HG03095 (cell line): ENCODE data around the gene PADI3.
"Not testable (repeated sequence)": the region's sequence is repeated elsewhere in the genome, so short reads cannot be mapped to it uniquely, and the experiment has no call there.

Source experiments
- ATAC-seq: cut with Tn5 transposase; IDR thresholded peaks from one replicate; pipeline ENCODE4 v1.9.1; 2021; ENCODE audit warnings: moderate library complexity; ENCODE audit not compliant: unreplicated experiment

PADI3 gene

GRCh38 chr1:17241011-17241779 lies 7.7 kb upstream of the PADI3 start:
- not testable (repeated sequence) for ATAC-seq

- ATAC-seq = not testable (repeated sequence)
Observed at GRCh38 chr1:17241780-17242074, 7.2 kb upstream of the PADI3 start.

GRCh38 chr1:17243274-17243673 lies 5.6 kb upstream of the PADI3 start:
- ATAC-seq = no peak

GRCh38 chr1:17244821-17245740 lies 3.8 kb upstream of the PADI3 start:
- ATAC-seq = no peak

- no peak for ATAC-seq
Observed at GRCh38 chr1:17245816-17246325, 3.0 kb upstream of the PADI3 start.

- no peak for ATAC-seq
Observed at GRCh38 chr1:17246971-17247370, 1.9 kb upstream of the PADI3 start.

- ATAC-seq = no peak
Observed at GRCh38 chr1:17250601-17251000, 1.7 kb downstream of the PADI3 start.

- no peak for ATAC-seq
Observed at GRCh38 chr1:17251246-17251645, 2.3 kb downstream of the PADI3 start.

GRCh38 chr1:17251701-17252376 lies 2.9 kb downstream of the PADI3 start:
- ATAC-seq = no peak

- ATAC-seq = no peak
Observed at GRCh38 chr1:17255336-17255735, 6.4 kb downstream of the PADI3 start.

- ATAC-seq = no peak
Observed at GRCh38 chr1:17258116-17258757, 9.3 kb downstream of the PADI3 start.

- ATAC-seq = no peak
Observed at GRCh38 chr1:17258758-17259130, 9.8 kb downstream of the PADI3 start.

- no peak for ATAC-seq
Observed at GRCh38 chr1:17259233-17259873, 10.5 kb downstream of the PADI3 start.

- no peak for ATAC-seq
Observed at GRCh38 chr1:17260264-17260663, 11.4 kb downstream of the PADI3 start.

GRCh38 chr1:17260738-17261137 lies 11.8 kb downstream of the PADI3 start:
- no peak for ATAC-seq

- ATAC-seq = no peak
Observed at GRCh38 chr1:17263936-17264335, 15.0 kb downstream of the PADI3 start.

- ATAC-seq = no peak
Observed at GRCh38 chr1:17264470-17264869, 15.6 kb downstream of the PADI3 start.

- ATAC-seq = no peak
Observed at GRCh38 chr1:17265162-17265561, 16.3 kb downstream of the PADI3 start.

- no peak for ATAC-seq
Observed at GRCh38 chr1:17265950-17266349, 17.1 kb downstream of the PADI3 start.
